Astrocyte of the spinal cord (primary cell): ENCODE data around the gene GPX6.

Experiments used
- DNase-seq: peaks from one replicate; pipeline ENCODE4 v3.0.0; 2011; ENCODE audit warnings: low read depth, low spot score
- H3K4me3 ChIP-seq: 2 replicates; pipeline ENCODE4 v1.5.1; 2011; ENCODE audit warnings: low read depth, mild to moderate bottlenecking, low read length, moderate library complexity
- CTCF ChIP-seq: IDR thresholded peaks from 2 replicates; pipeline ENCODE4 v1.5.1; 2012; ENCODE audit warnings: low read depth, mild to moderate bottlenecking, low read length, inconsistent platforms
- in situ Hi-C: cut with HindIII; loops from 2 replicates; pipeline ENCODE4 v1.10.0; 2017; ENCODE audit warnings: low sequenced_read_pairs

Gene GPX6

DNA sequence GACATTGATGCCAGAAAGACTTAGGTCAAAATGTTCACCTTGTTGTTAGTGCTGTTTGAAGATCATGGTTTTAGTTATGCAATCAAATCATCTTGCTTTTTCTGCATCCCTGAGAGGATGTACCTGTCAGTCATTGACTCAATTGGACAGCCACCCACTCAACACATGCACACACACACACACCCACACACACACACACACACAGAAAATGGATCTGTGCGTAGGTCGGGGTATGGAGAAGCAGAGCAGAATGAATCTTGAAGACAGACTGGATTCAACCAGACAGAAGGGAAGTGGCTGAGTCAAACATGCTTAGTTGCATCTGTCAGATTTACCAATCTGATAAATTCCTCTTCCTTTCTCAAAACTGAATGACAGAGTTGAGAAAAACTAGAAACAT, 53.2 kb downstream of the GPX6 start:
- H3K4me3 ChIP-seq, result no peak overlapping the region
- no peak for DNase-seq

GRCh38 chr6:28458568-28458967, 57.0 kb downstream of the GPX6 start:
- DNase-seq, result no peak
- no peak overlapping the region for H3K4me3 ChIP-seq
- no peak for TF ChIP-seq CTCF
- in situ Hi-C loops, result no loop called here

More for the DNA sequence above, 53.2 kb downstream of the GPX6 start:
- in situ Hi-C loops, result no loop called here
- TF ChIP-seq CTCF, result no peak
